SK-N-SH (cell line): ENCODE results near the gene ARHGAP8. TPM values are rescaled to one million over a fixed set of nuclear protein-coding genes. Genes with fewer than 3 reads are reported as not detected.

Experiments used
- CTCF ChIA-PET: fragments of 300-600, 350-600 bp; formaldehyde crosslinking; extraction: SDS; loops from one replicate; lab custom pipeline; 2021; lab: Yijun Ruan, JAX
- POLR2A ChIA-PET: fragments of 350-600 bp; sonication (Branson Sonifier 250); formaldehyde crosslinking; extraction: SDS; loops from one replicate; lab custom pipeline; 2020; ENCODE audit warnings: antibody characterized with exemption, inconsistent platforms; lab: Yijun Ruan, JAX
- DNase-seq: peaks from one replicate; pipeline ENCODE4 v3.0.0; 2012
- H2AFZ ChIP-seq: fragments of 200-600 bp; sonication (generic); 2 replicates; pipeline ENCODE4 v1.8.1; 2016; ENCODE audit warnings: antibody characterized with exemption, mild to moderate bottlenecking, low read depth
- H3F3A ChIP-seq: fragments of 200-600 bp; sonication (generic); replicated peaks from 2 replicates; pipeline ENCODE3; 2016; ENCODE audit warnings: antibody characterized with exemption, mild to moderate bottlenecking; ENCODE audit not compliant: insufficient read depth
- H3K27ac ChIP-seq, 2 experiments: fragments of 200-500 bp in 1 of 2; fragments of 200-600 bp in 1 of 2; sonication (Bioruptor generic) in 1 of 2; sonication (generic), shearing (Covaris generic) in 1 of 2; 2 replicates each; pipeline versions ENCODE4 v1.5.1 to v1.6.1; 2014 to 2016; ENCODE audit warnings: low read depth in 2 of 2, inconsistent platforms in 1 of 2, low read length in 1 of 2, mild to moderate bottlenecking in 1 of 2, mixed read lengths in 1 of 2
- H3K27me3 ChIP-seq: fragments of 200-600 bp; sonication (generic), shearing (Covaris generic); 2 replicates; pipeline ENCODE4 v1.6.1; 2016; ENCODE audit warnings: mixed run types; ENCODE audit not compliant: insufficient read depth
- H3K36me3 ChIP-seq, 2 experiments: fragments of 200-500 bp in 1 of 2; fragments of 200-600 bp in 1 of 2; sonication (Bioruptor generic) in 1 of 2; sonication (generic) in 1 of 2; replicated peaks in 1 of 2; 2 replicates each; pipeline versions ENCODE3 to v1.5.1; 2014 to 2016; ENCODE audit warnings: low read length in 1 of 2, mild to moderate bottlenecking in 1 of 2; ENCODE audit not compliant: insufficient read depth in 2 of 2, control insufficient read depth in 1 of 2
- H3K4me1 ChIP-seq, 2 experiments: fragments of 200-500 bp in 1 of 2; fragments of 200-600 bp in 1 of 2; sonication (Bioruptor generic) in 1 of 2; sonication (generic), shearing (Covaris generic) in 1 of 2; 2 replicates each; pipeline versions ENCODE4 v1.5.1 to v1.6.1; 2014 to 2016; ENCODE audit warnings: low read depth in 1 of 2, low read length in 1 of 2, mixed run types in 1 of 2; ENCODE audit not compliant: insufficient read depth in 2 of 2, control insufficient read depth in 1 of 2
- H3K4me2 ChIP-seq: fragments of 200-600 bp; sonication (generic), shearing (Covaris generic); 2 replicates; pipeline ENCODE4 v1.6.1; 2017; ENCODE audit warnings: mixed run types
- H3K4me3 ChIP-seq, 2 experiments: fragments of 200-500 bp in 1 of 2; fragments of 200-600 bp in 1 of 2; sonication (Bioruptor generic) in 1 of 2; sonication (generic), shearing (Covaris generic) in 1 of 2; 2 replicates each; pipeline versions ENCODE4 v1.5.1 to v1.8.1; 2014 to 2016; ENCODE audit warnings: low read depth in 2 of 2, inconsistent platforms in 1 of 2, low read length in 1 of 2, mild to moderate bottlenecking in 1 of 2, mixed read lengths in 1 of 2, moderate library complexity in 1 of 2
- H3K79me2 ChIP-seq: fragments of 200-600 bp; sonication (generic); 2 replicates; pipeline ENCODE4 v1.8.1; 2017; ENCODE audit warnings: mild to moderate bottlenecking; ENCODE audit not compliant: insufficient read depth
- H3K9ac ChIP-seq: fragments of 200-600 bp; sonication (generic); 2 replicates; pipeline ENCODE4 v1.6.1; 2017; ENCODE audit warnings: mixed run types
- H3K9me2 ChIP-seq: fragments of 200-600 bp; sonication (generic); 2 replicates; pipeline ENCODE4 v1.6.1; 2017; ENCODE audit warnings: mixed run types
- H3K9me3 ChIP-seq: fragments of 200-600 bp; sonication (generic); 2 replicates; pipeline ENCODE4 v1.6.1; 2017; ENCODE audit warnings: mixed run types, mild to moderate bottlenecking, moderate library complexity
- H4K20me1 ChIP-seq: fragments of 200-600 bp; sonication (generic); 2 replicates; pipeline ENCODE4 v1.6.1; 2017; ENCODE audit warnings: mild to moderate bottlenecking, mixed run types; ENCODE audit not compliant: insufficient read depth
- CHD2 ChIP-seq: fragments of 150-350 bp; IDR thresholded peaks from 2 replicates; pipeline ENCODE4 v1.6.1; 2018; ENCODE audit warnings: low read length; ENCODE audit not compliant: partially characterized antibody
- EZH2phosphoT487 ChIP-seq: fragments of 200-600 bp; sonication (generic); IDR thresholded peaks from 2 replicates; pipeline ENCODE4 v1.6.1; 2017; ENCODE audit warnings: low read depth, mixed run types, mild to moderate bottlenecking, antibody characterized with exemption, moderate library complexity, borderline replicate concordance
- FOSL2 ChIP-seq: IDR thresholded peaks from 2 replicates; pipeline ENCODE4 v1.4.0; 2012; ENCODE audit warnings: low read depth, mild to moderate bottlenecking, moderate library complexity, borderline replicate concordance
- FOXJ3 ChIP-seq: sonication (generic); formaldehyde crosslinking; IDR thresholded peaks from 2 replicates; pipeline ENCODE4 v1.5.1; 2020; ENCODE audit warnings: mild to moderate bottlenecking, missing genetic modification reagents
- FOXM1 ChIP-seq: IDR thresholded peaks from 2 replicates; pipeline ENCODE4 v1.4.0; 2012; ENCODE audit warnings: low read depth, mild to moderate bottlenecking
- GABPA ChIP-seq: IDR thresholded peaks from 2 replicates; pipeline ENCODE4 v1.4.0; 2012; ENCODE audit warnings: low read depth, mild to moderate bottlenecking
- GATA2 ChIP-seq: sonication (generic); formaldehyde crosslinking; IDR thresholded peaks from 2 replicates; pipeline ENCODE4 v1.5.0; 2020; ENCODE audit warnings: mild to moderate bottlenecking, missing genetic modification reagents
- JUND ChIP-seq: IDR thresholded peaks from 2 replicates; pipeline ENCODE4 v1.4.0; 2012
- NFIC ChIP-seq: IDR thresholded peaks from 2 replicates; pipeline ENCODE4 v1.4.0; 2012; ENCODE audit warnings: borderline replicate concordance
- NRF1 ChIP-seq: IDR thresholded peaks from 2 replicates; pipeline ENCODE4 v1.6.1; 2012; ENCODE audit warnings: low read depth, mild to moderate bottlenecking, low read length
- POLR2AphosphoS5 ChIP-seq: IDR thresholded peaks from 2 replicates; pipeline ENCODE4 v1.6.1; 2012; ENCODE audit warnings: low read depth, low read length
- RCOR1 ChIP-seq: fragments of 150-350 bp; IDR thresholded peaks from 2 replicates; pipeline ENCODE4 v1.6.1; 2017; ENCODE audit warnings: antibody characterized with exemption, low read length
- RFX5 ChIP-seq: IDR thresholded peaks from 2 replicates; pipeline ENCODE4 v1.6.1; 2012; ENCODE audit warnings: mild to moderate bottlenecking, improper control_type of control experiment, low read length
- YY1 ChIP-seq: IDR thresholded peaks from 2 replicates; pipeline ENCODE4 v1.4.0; 2012; ENCODE audit warnings: low read depth, mild to moderate bottlenecking
- WGBS: methylation state at CpG from one replicate; pipeline ENCODE4 v1.1.6; 2017; ENCODE audit warnings: low lambda C conversion rate; 5-methylcytosine and 5-hydroxymethylcytosine counted together
- polyA plus RNA-seq, 3 experiments: library from polyadenylated mRNA; depleted of rRNA; stranded (reverse); fragments of >200 nt; gene quantifications; 2 replicates each; pipeline ENCODE4 v1.2.3, GENCODE V29; 2012
- TF ChIP-seq, protein P1 (sequence below): IDR thresholded peaks from 2 replicates; pipeline ENCODE4 v1.4.0; 2012; ENCODE audit warnings: low read depth, borderline replicate concordance
- TF ChIP-seq, protein P2 (sequence below): fragments of 150-350 bp; IDR thresholded peaks from 2 replicates; pipeline ENCODE4 v1.6.1; 2016; ENCODE audit warnings: mild to moderate bottlenecking, low read depth, low read length

The ARHGAP8 gene
- polyA plus RNA-seq, 1 of the 3 experiments (the other 2 are of a cell fraction), result 0.08 TPM

DNA sequence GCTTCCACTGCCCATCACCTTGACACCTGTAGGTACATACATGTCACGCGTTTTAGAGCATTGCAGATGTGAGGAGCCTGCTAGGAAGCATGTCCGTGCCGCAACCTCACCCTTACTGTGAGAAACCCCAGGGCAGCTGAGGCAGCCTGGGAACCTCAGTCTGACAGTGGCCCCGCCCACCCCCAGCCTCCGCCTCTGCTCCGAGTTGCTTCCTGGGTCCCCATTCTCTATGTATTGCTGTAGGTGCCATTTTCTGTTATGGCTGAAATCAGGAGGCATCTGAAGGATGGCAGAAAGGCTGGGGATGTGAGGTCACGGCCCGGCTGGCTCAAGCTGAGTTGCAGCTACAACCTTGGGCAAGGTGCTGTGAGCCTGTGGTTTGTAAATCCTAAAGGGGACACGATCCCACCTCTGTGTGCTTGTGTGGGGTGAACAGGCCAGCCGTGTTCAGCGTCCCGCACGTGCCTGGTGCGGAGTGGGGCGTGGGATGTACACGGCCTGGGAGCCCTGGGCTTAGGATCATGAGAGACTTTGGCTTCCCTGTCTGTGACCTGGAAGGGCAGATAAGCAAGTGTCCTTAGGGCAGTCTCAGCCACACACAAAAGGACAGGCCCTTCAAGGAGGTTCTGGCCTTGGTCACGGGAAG is 154.7 kb downstream of the ARHGAP8 start:
- H3F3A ChIP-seq, result no peaks in the 10 kb centered on the region
- POLR2A ChIA-PET, result no interaction called here
- no peak overlapping the region for H3K27ac ChIP-seq
- 81% methylated on average over 14 of the region's 18 CpGs for WGBS
- TF ChIP-seq EZH2phosphoT487 (no peak), JUND (no peak), FOSL2 (no peak), NRF1 (no peak), FOXM1 (no peak), RFX5 (no peak), NFIC (no peak), CHD2 (no peak), YY1 (no peak), GATA2 (CRISPR knock-in tag) (no peak), GABPA (no peak), FOXJ3 (CRISPR knock-in tag) (no peak), POLR2AphosphoS5 (no peak), RCOR1 (no peak)
- TF ChIP-seq, protein P1, sequence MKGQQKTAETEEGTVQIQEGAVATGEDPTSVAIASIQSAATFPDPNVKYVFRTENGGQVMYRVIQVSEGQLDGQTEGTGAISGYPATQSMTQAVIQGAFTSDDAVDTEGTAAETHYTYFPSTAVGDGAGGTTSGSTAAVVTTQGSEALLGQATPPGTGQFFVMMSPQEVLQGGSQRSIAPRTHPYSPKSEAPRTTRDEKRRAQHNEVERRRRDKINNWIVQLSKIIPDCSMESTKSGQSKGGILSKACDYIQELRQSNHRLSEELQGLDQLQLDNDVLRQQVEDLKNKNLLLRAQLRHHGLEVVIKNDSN, result no peak
- TF ChIP-seq, protein P2, sequence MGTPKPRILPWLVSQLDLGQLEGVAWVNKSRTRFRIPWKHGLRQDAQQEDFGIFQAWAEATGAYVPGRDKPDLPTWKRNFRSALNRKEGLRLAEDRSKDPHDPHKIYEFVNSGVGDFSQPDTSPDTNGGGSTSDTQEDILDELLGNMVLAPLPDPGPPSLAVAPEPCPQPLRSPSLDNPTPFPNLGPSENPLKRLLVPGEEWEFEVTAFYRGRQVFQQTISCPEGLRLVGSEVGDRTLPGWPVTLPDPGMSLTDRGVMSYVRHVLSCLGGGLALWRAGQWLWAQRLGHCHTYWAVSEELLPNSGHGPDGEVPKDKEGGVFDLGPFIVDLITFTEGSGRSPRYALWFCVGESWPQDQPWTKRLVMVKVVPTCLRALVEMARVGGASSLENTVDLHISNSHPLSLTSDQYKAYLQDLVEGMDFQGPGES, result no peak
- no peaks in the 10 kb centered on the region for H3K27me3 ChIP-seq
- CTCF ChIA-PET, result interaction anchor here (1.5 kb wide), 1 partner anchor 9 kb away, joined by 3 read pairs; no protein-coding TSS in a partner anchor
- H3K9me2 ChIP-seq, result no peaks in the 10 kb centered on the region
- H3K4me1 ChIP-seq, result peaks cover 0 to 5% of the 10 kb centered on the region in 2 experiments; a peak in 1 of 4 replicates
- no peaks in the 10 kb centered on the region for H3K9me3 ChIP-seq
- no peak overlapping the region for H3K4me3 ChIP-seq
- no peaks in the 10 kb centered on the region for H4K20me1 ChIP-seq
- no peaks in the 10 kb centered on the region for H3K36me3 ChIP-seq
- no peak overlapping the region for H2AFZ ChIP-seq
- no peaks in the 10 kb centered on the region for H3K79me2 ChIP-seq
- no peak overlapping the region for H3K9ac ChIP-seq
- no peak for DNase-seq
- H3K4me2 ChIP-seq, result no peak overlapping the region
